ENCODE results near the gene HOMER1.

- TF ChIP-seq CTCF (conservative IDR thresholded peaks at IDR 0.05) (no peak), ZFX (IDR thresholded peaks at IDR 0.05) (no peak)
Measured at GRCh38 chr5:79349881-79350280, 164.1 kb downstream of the HOMER1 start.

Data from C4-2B (cell line).